Activated B cell treated with CpG ODN at 0.5 μM for 24 hours (primary cell): Measurements from ENCODE around the gene KCNMB2. TPM values are rescaled to one million over a fixed set of nuclear protein-coding genes. Genes with fewer than 3 reads are reported as not detected.

Experiments used
- ATAC-seq: fragments of 200-7000 bp; cut with Tn5 transposase; one replicate; pipeline ENCODE4 v1.10.0; 2021; ENCODE audit warnings: low read depth, mild to moderate bottlenecking, moderate library complexity
- CTCF ChIA-PET: fragments of 350-600 bp; sonication (Branson Sonifier 250); formaldehyde crosslinking; loops from one replicate; lab custom pipeline; 2021; ENCODE audit warnings: antibody characterized with exemption; lab: Charles Lee
- POLR2A ChIA-PET: fragments of 350-600 bp; sonication (Branson Sonifier 250); formaldehyde crosslinking; loops from one replicate; lab custom pipeline; 2021; ENCODE audit warnings: antibody characterized with exemption; lab: Charles Lee
- DNase-seq: peaks from one replicate; pipeline ENCODE4 v3.0.0; 2022
- H3K27ac Mint-ChIP-seq: one replicate; pipeline ENCODE4 v1.8.0; 2020; ENCODE audit warnings: mixed read lengths
- H3K27me3 Mint-ChIP-seq: one replicate; pipeline ENCODE4 v1.8.0; 2021; ENCODE audit warnings: mixed read lengths
- H3K36me3 Mint-ChIP-seq: one replicate; pipeline ENCODE4 v1.8.0; 2021; ENCODE audit warnings: low read depth, mixed read lengths
- H3K4me1 Mint-ChIP-seq: one replicate; pipeline ENCODE4 v1.8.0; 2021; ENCODE audit warnings: mixed read lengths
- H3K4me3 Mint-ChIP-seq: one replicate; pipeline ENCODE4 v1.8.0; 2020; ENCODE audit warnings: mild to moderate bottlenecking, mixed read lengths
- H3K9me3 Mint-ChIP-seq: one replicate; pipeline ENCODE4 v1.8.0; 2020; ENCODE audit warnings: mixed read lengths
- intact Hi-C: fragments of 100-400 bp; cut with micrococcal nuclease; formaldehyde crosslinking; loops from one replicate; pipeline ENCODE4 v1.15.1; 2024
- total RNA-seq: library from RNA; stranded (reverse); gene quantifications from 2 replicates; pipeline ENCODE4 v1.2.3, GENCODE V29; 2022
- TF ChIP-seq, protein P1 (sequence below): fragments of 200-600 bp; IDR thresholded peaks from one replicate; pipeline ENCODE4 v1.8.0; 2022; ENCODE audit warnings: antibody characterized with exemption, mild to moderate bottlenecking

KCNMB2 gene
- total RNA-seq, 1 donor from 2014 or later: not detected

GRCh38 chr3:178676942-178677790 is 140.9 kb downstream of the KCNMB2 start:
- no peaks in the 10 kb centered on the region for H3K36me3 Mint-ChIP-seq
- TF ChIP-seq, protein P1, sequence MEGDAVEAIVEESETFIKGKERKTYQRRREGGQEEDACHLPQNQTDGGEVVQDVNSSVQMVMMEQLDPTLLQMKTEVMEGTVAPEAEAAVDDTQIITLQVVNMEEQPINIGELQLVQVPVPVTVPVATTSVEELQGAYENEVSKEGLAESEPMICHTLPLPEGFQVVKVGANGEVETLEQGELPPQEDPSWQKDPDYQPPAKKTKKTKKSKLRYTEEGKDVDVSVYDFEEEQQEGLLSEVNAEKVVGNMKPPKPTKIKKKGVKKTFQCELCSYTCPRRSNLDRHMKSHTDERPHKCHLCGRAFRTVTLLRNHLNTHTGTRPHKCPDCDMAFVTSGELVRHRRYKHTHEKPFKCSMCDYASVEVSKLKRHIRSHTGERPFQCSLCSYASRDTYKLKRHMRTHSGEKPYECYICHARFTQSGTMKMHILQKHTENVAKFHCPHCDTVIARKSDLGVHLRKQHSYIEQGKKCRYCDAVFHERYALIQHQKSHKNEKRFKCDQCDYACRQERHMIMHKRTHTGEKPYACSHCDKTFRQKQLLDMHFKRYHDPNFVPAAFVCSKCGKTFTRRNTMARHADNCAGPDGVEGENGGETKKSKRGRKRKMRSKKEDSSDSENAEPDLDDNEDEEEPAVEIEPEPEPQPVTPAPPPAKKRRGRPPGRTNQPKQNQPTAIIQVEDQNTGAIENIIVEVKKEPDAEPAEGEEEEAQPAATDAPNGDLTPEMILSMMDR: no peak
- no peaks in the 10 kb centered on the region for H3K9me3 Mint-ChIP-seq
- ChIA-PET CTCF (no interaction called here), POLR2A (no interaction called here)
- intact Hi-C loops: no loop called here
- H3K4me1 Mint-ChIP-seq: no peaks in the 10 kb centered on the region
- H3K27ac Mint-ChIP-seq: no peak overlapping the region
- ATAC-seq: no peak
- no peak overlapping the region for H3K4me3 Mint-ChIP-seq
- DNase-seq: no peak
- no peaks in the 10 kb centered on the region for H3K27me3 Mint-ChIP-seq

- Mint-ChIP-seq H3K27ac (no peak overlapping the region), H3K27me3 (no peaks in the 10 kb centered on the region), H3K4me1 (no peaks in the 10 kb centered on the region), H3K4me3 (no peak overlapping the region), H3K36me3 (no peaks in the 10 kb centered on the region), H3K9me3 (peaks cover 5% of the 10 kb centered on the region)
- ChIA-PET CTCF (no interaction called here), POLR2A (no interaction called here)
- TF ChIP-seq, protein P1: no peak
- DNase-seq: no peak
- intact Hi-C loops: no loop called here
- ATAC-seq: no peak
Observed at GRCh38 chr3:178677961-178678360, 141.7 kb downstream of the KCNMB2 start.

- Mint-ChIP-seq H3K27ac (no peak overlapping the region), H3K9me3 (peaks cover 5% of the 10 kb centered on the region), H3K4me3 (no peak overlapping the region), H3K27me3 (no peaks in the 10 kb centered on the region), H3K36me3 (no peaks in the 10 kb centered on the region), H3K4me1 (no peaks in the 10 kb centered on the region)
- ATAC-seq (no peak), DNase-seq (no peak)
- ChIA-PET CTCF (no interaction called here), POLR2A (no interaction called here)
- TF ChIP-seq, protein P1: no peak
- intact Hi-C loops: no loop called here
Observed at GRCh38 chr3:178680037-178680436, 143.8 kb downstream of the KCNMB2 start.

GRCh38 chr3:178680489-178680888 is 144.3 kb downstream of the KCNMB2 start:
- TF ChIP-seq, protein P1: no peak
- DNase-seq (no peak), ATAC-seq (no peak)
- peaks cover 5% of the 10 kb centered on the region for H3K9me3 Mint-ChIP-seq
- ChIA-PET CTCF (no interaction called here), POLR2A (no interaction called here)
- H3K4me3 Mint-ChIP-seq: no peak overlapping the region
- no peaks in the 10 kb centered on the region for H3K4me1 Mint-ChIP-seq
- H3K27me3 Mint-ChIP-seq: no peaks in the 10 kb centered on the region
- no peak overlapping the region for H3K27ac Mint-ChIP-seq
- no peaks in the 10 kb centered on the region for H3K36me3 Mint-ChIP-seq
- intact Hi-C loops: no loop called here

GRCh38 chr3:178684881-178685590 is 148.8 kb downstream of the KCNMB2 start:
- CTCF ChIA-PET: no interaction called here
- intact Hi-C loops: no loop called here
- DNase-seq (no peak), ATAC-seq (no peak)
- POLR2A ChIA-PET: no interaction called here
- no peak overlapping the region for H3K4me3 Mint-ChIP-seq
- peaks cover 7% of the 10 kb centered on the region for H3K9me3 Mint-ChIP-seq
- H3K27ac Mint-ChIP-seq: no peak overlapping the region
- no peaks in the 10 kb centered on the region for H3K36me3 Mint-ChIP-seq
- TF ChIP-seq, protein P1: no peak
- H3K4me1 Mint-ChIP-seq: no peaks in the 10 kb centered on the region
- no peaks in the 10 kb centered on the region for H3K27me3 Mint-ChIP-seq
